NCI-H2107 (cell line): ENCODE results near the gene SOX14.

Experiments used
- DNase-seq: peaks from one replicate; lab custom pipeline; 2025; lab: John Stamatoyannopoulos, UW

Gene SOX14

DNA sequence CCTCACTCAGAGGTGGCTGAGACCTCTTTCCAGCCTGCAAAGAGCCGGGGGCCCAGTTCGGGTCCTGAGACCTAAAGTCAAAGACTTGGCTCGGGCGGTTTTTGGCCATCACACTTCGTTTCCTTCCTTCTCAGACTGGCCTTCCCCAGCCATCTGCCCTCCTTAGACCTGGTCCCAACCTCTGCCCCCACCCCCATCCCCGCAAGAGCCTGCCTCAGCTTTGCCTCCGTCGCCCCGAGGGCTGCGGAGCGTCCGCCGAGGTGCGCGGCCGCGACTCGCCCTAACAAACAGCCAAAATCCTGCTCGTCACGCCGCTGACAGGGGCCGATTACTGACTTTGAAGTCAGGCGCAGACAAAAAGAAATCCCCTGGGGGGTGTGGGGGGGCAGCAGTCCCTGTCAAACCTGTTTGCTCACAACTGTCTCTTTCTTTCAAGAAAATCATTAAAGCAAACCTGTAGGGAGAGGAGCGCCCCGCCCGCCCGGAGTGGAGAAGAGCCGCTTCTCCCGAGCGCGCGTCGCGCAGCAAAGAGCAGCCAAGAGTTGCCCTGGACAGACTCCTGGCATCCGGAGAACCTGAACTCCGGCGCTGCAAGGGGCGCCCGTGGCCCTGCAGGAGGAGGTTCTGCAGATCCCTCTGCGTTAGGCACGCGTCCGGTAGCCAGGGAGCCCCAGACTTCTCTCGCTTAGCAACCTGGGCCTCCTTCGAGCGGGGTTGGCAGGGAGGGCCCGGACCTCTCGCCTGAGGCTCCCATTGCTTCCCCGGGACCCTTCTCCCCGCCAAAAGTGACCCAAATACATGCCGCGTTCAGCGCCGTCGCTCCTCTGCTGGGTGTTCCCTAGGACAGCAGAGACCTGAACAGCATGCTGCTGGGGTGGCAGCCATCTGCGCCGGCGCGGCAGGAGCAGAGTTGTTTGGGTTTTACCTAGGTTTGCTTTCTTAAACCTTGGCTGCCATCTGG, 4.5 kb downstream of the SOX14 start:
- no peak for DNase-seq

GRCh38 chr3:137769322-137770065, 5.4 kb downstream of the SOX14 start:
- no peak for DNase-seq

GRCh38 chr3:137770066-137770834, 6.1 kb downstream of the SOX14 start:
- no peak for DNase-seq

- DNase-seq, result no peak
Observed at GRCh38 chr3:137770835-137771399, 6.8 kb downstream of the SOX14 start.

DNA sequence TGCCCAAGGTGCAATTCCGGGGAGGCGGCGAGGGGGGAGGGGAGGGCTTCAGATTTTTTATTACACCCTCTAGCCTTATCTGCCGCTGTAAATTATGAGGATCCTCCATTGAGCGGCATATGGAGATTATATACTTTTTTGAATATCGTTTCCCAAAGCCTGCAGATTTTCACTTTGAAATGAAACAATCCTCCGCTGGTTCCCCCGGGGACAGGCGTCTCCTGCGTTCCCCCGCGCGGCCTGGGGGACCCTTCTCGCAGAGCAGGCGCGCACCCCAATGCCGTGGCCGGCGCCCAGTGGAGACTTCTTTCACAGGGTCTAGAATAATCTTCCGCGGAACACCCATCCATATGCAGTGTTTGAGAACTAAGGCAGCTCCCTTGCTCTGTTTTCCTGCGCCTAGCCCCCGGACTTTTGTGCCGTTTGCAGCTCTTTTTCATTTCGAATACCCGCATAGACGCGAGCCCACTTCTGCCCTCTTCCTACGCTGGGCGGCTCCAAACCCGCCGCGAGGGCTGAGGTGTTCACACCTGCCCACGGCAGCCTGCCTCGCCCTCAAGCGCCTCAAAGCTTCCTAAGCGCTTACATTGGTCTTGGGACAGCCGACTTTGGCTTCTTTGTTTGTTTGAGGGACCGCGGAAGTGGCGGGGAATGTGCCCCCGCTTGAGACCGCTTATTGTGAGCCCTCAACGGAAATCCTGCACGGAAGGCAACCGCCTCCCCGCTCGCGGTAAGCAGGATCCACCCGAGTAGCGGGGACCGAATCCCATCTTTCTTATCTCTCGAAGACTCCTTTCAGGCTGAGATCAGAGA, 7.5 kb downstream of the SOX14 start:
- no peak for DNase-seq

GRCh38 chr3:137772214-137772955, 8.3 kb downstream of the SOX14 start:
- no peak for DNase-seq

- no peak for DNase-seq
Observed at GRCh38 chr3:137778941-137779340, 14.8 kb downstream of the SOX14 start.

- DNase-seq, result no peak
Observed at GRCh38 chr3:137787529-137787928, 23.4 kb downstream of the SOX14 start.

- no peak for DNase-seq
Observed at GRCh38 chr3:137789236-137789635, 25.1 kb downstream of the SOX14 start.

GRCh38 chr3:137792626-137793271, 28.6 kb downstream of the SOX14 start:
- DNase-seq, result peak; percentile 17

DNA sequence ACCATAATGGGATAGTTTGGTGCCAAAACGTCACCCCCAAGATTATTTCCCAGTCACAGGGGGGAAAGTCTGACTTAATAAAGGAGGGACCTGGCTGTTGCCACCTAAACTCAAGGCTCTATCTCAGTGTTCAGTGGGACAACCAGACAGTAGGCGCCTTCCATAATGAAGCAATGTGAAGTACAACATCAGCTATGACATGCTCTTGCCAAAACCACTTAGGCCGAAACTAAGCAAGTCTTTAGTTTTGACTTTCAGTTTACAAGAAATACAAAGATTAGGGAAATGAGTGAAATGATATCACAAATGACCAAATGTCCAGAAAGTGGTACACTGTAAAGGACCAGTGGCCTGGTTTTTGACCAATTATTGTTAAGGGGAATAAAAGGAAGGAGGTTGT, 32.9 kb downstream of the SOX14 start:
- no peak for DNase-seq

- no peak for DNase-seq
Observed at GRCh38 chr3:137803215-137803614, 39.1 kb downstream of the SOX14 start.

- DNase-seq, result no peak
Observed at GRCh38 chr3:137807998-137808397, 43.9 kb downstream of the SOX14 start.

- DNase-seq, result no peak
Observed at GRCh38 chr3:137809509-137809908, 45.4 kb downstream of the SOX14 start.

DNA sequence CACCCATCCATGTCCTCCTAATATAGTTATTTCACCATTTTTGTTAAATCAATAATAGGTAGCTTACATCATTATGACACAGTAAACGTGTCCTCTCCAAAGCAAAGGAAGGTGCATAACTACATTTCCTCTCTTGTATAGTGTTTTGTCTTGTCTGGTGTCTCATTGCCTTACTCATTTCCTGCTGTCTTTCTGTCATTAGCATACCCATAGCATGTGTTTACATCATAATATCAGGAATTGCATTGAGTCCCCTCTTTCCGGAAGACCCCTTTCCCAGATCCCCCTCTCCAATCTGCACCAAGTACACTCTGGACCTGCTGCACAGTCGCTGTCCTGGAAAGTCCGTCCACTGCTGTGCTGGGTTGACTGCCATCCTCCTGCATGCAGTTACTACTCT, 47.9 kb downstream of the SOX14 start:
- DNase-seq, result no peak

- no peak for DNase-seq
Observed at GRCh38 chr3:137815251-137815650, 51.1 kb downstream of the SOX14 start.
